Small intestine (tissue), 7 donors: ENCODE data around the gene RNASE1. TPM values are rescaled to one million over a fixed set of nuclear protein-coding genes. Genes with fewer than 3 reads are reported as not detected.

Experiments used
- DNase-seq, 2 donors: peaks; one replicate each; pipeline versions ENCODE4 v3.0.0 to v3.0.0-alpha.2; 2013
- FAIRE-seq: peaks from 2 replicates; lab custom pipeline; 2012; peaks lifted over from hg19 to GRCh38; lab: Jason Lieb, UNC
- H3K27ac ChIP-seq, 3 donors: one replicate each; pipeline ENCODE4 v1.5.1; 2013; ENCODE audit warnings: low read length in 2 of 3, mild to moderate bottlenecking in 2 of 3, control low read depth in 1 of 3, inconsistent platforms in 1 of 3, low read depth in 1 of 3, moderate library complexity in 1 of 3
- H3K27me3 ChIP-seq, 3 donors: one replicate each; pipeline ENCODE4 v1.6.1; 2013; ENCODE audit warnings: low read length in 3 of 3, inconsistent platforms in 1 of 3; ENCODE audit not compliant: control insufficient read depth in 3 of 3, insufficient read depth in 3 of 3
- H3K36me3 ChIP-seq, 3 donors: one replicate each; pipeline ENCODE4 v1.6.1; 2013; ENCODE audit warnings: low read length in 3 of 3, inconsistent platforms in 1 of 3, low read depth in 1 of 3, mild to moderate bottlenecking in 1 of 3, moderate library complexity in 1 of 3; ENCODE audit not compliant: control insufficient read depth in 3 of 3, insufficient read depth in 2 of 3
- H3K4me1 ChIP-seq, 3 donors: one replicate each; pipeline ENCODE4 v1.6.1; 2013; ENCODE audit warnings: low read length in 2 of 3, inconsistent platforms in 1 of 3, low read depth in 1 of 3, mild to moderate bottlenecking in 1 of 3, moderate library complexity in 1 of 3; ENCODE audit not compliant: control insufficient read depth in 3 of 3, insufficient read depth in 2 of 3
- H3K4me3 ChIP-seq, 3 donors: one replicate each; pipeline ENCODE4 v1.5.1; 2013; ENCODE audit warnings: low read length in 3 of 3, control low read depth in 1 of 3, inconsistent platforms in 1 of 3, low read depth in 1 of 3, mild to moderate bottlenecking in 1 of 3, moderate library complexity in 1 of 3
- H3K9me3 ChIP-seq, 2 donors: one replicate each; pipeline ENCODE4 v1.6.1; 2013; ENCODE audit warnings: low read depth in 1 of 2, low read length in 1 of 2; ENCODE audit not compliant: control insufficient read depth in 2 of 2, insufficient read depth in 1 of 2
- WGBS, 3 donors: extraction: QIAGEN DNeasy Blood & Tissue Kit; methylation state at CpG; one replicate each; pipeline ENCODE4 v1.1.7; 2013; 5-methylcytosine and 5-hydroxymethylcytosine counted together
- polyA plus RNA-seq, 4 donors: library from polyadenylated mRNA; stranded (reverse) in 3 of 4; unstranded in 1 of 4; fragments of 200-250 nt in 3 of 4; fragments of 120-200 nt in 1 of 4; gene quantifications; one replicate each; pipeline versions ENCODE4 v1.2.1 to v1.2.3, GENCODE V29; 2013
- donor health status: healthy with polysubstance abuse.
- donor health status: control.
- donor health status: control.
- donor health status: Bipolar disorder and iron deficiency.
- donor health status: healthy.

RNASE1 gene
- polyA plus RNA-seq, 4 donors, result 51.3 to 229 (median 84.7) TPM

DNA sequence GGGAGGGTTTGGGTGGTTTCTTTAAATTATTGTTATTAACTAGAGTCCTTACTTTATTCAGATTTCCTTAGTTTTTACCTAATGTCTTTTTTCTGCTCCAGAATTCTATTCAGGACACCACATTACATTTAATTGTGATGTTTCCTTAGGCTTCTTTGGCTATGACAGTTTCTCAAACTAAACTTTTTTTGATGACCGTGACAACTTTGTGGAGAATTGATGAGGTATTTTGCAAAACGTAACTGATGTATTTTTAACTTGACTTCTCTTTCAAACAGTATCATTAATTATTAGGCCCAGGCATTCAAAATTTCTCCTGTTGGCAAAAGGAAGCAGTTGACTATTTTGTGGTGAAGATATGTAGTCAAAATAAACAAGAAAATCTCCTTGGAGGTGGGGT, 11.0 kb downstream of the RNASE1 start:
- no peaks in the 10 kb centered on the region for H3K4me1 ChIP-seq
- no peak for DNase-seq
- no peak for FAIRE-seq
- no peaks in the 10 kb centered on the region for H3K36me3 ChIP-seq
- no peak overlapping the region for H3K4me3 ChIP-seq
- H3K27me3 ChIP-seq, result no peaks in the 10 kb centered on the region
- 66 to 86% (median 78%) methylated on average over 2 of the region's 2 CpGs for WGBS, 3 donors
- H3K27ac ChIP-seq, result no peak overlapping the region
- no peaks in the 10 kb centered on the region for H3K9me3 ChIP-seq

DNA sequence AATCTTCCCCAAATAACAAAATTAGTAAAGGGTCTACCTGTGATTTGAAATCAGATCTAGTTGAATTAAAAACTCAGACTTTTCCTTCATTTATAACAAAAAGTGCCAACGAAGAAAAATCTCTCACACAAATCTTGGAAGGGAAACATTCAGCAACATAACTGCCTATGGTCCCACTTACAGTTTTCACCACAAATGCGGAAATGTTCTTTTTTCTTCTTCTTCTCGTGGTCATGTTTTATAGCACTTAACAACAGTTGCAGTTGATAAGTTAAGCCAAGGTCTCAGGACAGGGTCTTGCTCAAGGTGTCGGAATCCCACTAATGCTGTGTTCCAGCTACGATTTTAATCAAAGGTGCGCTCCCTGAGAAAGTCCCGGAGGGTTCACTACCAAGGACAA, 11.5 kb downstream of the RNASE1 start:
- Histone ChIP-seq H3K4me3 (no peak overlapping the region), H3K36me3 (no peaks in the 10 kb centered on the region), H3K27me3 (no peaks in the 10 kb centered on the region), H3K4me1 (no peaks in the 10 kb centered on the region), H3K27ac (no peak overlapping the region), H3K9me3 (no peaks in the 10 kb centered on the region)
- FAIRE-seq, result no peak
- DNase-seq, result no peak
- WGBS, 3 donors, result 67 to 74% (median 72%) methylated on average over 7 of the region's 7 CpGs

DNA sequence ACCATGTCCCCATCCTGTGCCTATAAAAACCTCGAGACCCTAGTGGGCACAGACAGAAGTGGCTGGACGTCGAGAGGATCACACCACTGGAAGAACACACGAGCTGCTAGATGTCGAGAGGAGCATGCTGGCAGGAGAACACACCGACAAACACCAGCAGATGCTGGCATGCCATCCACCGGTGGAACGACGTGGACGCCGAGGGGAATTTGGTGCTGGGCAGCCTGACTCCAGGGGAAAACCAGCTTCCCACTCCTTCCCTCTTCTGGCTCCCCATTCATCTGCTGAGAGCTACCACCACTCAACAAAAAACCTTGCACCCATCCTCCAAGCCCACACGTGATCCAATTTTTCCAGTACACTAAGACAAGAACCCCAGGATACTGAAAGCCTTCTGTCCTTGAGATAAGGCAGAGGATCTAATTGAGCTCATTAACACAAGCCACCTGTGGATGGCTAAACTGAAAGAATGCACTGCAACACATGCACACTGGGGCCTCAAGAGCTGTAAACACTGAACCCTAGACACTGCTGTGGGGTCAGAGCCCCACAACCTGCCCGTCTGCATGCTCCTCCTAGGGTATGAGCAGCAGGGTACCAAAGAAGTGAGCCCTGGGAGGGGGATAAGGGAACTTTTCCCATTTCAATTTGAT, 12.1 kb downstream of the RNASE1 start:
- no peaks in the 10 kb centered on the region for H3K36me3 ChIP-seq
- WGBS, 3 donors, result 84 to 88% (median 85%) methylated on average over 13 of the region's 13 CpGs

DNA sequence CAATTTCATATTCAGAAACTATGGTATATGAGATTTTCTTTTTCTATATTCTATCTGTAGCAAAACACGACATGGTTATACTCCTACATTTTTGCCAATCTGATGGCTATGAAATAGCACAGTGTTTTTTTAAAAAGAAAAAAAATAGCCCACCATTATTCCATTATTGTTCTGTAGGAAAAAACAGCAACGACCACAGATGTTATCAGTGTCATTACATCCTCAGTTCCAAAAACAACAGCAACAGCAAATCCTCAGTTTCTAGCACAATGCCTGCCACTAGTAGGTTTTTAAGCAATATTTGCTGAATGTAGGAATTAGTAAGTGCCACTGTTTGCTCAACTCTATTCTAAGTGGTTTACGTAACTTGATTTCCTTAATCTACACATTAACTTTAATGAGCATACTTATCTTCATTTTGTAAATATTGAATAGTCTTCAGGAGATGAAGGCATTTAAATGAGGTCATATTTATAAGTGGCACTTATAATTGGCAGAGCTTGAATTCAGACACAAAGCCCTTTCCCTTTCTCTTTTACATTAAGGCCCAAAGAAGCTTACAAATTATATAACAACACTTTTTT, 13.3 kb downstream of the RNASE1 start:
- no peaks in the 10 kb centered on the region for H3K4me1 ChIP-seq
- no peaks in the 10 kb centered on the region for H3K9me3 ChIP-seq
- no peak for FAIRE-seq
- WGBS, 3 donors, result 36 to 47% (median 36%) methylated on average over 3 of the region's 3 CpGs
- H3K27me3 ChIP-seq, result no peaks in the 10 kb centered on the region
- H3K4me3 ChIP-seq, result no peak overlapping the region
- peak in 1 of 2 donors; percentile 44 for DNase-seq
- H3K27ac ChIP-seq, result no peak overlapping the region
- H3K36me3 ChIP-seq, result no peaks in the 10 kb centered on the region

More for the DNA sequence above, 12.1 kb downstream of the RNASE1 start:
- Histone ChIP-seq H3K4me1 (no peaks in the 10 kb centered on the region), H3K9me3 (no peaks in the 10 kb centered on the region), H3K4me3 (no peak overlapping the region), H3K27ac (no peak overlapping the region), H3K27me3 (no peaks in the 10 kb centered on the region)
- no peak for DNase-seq
- no peak for FAIRE-seq

DNA sequence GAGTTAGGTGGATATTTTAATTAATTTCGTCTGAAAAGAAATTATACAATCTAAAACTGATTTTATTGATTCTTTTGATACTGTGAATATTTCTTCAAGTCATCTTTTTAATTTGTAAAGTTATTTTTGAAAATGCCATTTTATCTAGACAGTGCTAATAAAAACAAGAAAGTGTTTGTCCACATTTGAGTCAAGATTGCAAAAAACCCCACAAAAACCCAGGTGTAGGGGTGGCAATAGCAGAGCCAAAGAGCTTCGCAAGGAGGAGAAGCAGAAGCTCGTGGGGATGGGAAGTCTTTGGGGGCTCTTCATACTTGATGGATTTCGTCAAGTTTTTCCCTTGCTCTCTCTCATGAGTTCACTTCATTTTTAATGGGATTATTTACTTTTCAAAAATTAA, 15.6 kb downstream of the RNASE1 start:
- Histone ChIP-seq H3K36me3 (no peaks in the 10 kb centered on the region), H3K4me3 (no peak overlapping the region), H3K27ac (no peak overlapping the region), H3K9me3 (no peaks in the 10 kb centered on the region), H3K4me1 (peaks cover 0 to under 1% (median 0%) of the 10 kb centered on the region in 3 donors), H3K27me3 (no peaks in the 10 kb centered on the region)
- FAIRE-seq, result no peak
- DNase-seq, result no peak
- WGBS, 3 donors, result 63 to 77% (median 69%) methylated on average over 4 of the region's 4 CpGs

DNA sequence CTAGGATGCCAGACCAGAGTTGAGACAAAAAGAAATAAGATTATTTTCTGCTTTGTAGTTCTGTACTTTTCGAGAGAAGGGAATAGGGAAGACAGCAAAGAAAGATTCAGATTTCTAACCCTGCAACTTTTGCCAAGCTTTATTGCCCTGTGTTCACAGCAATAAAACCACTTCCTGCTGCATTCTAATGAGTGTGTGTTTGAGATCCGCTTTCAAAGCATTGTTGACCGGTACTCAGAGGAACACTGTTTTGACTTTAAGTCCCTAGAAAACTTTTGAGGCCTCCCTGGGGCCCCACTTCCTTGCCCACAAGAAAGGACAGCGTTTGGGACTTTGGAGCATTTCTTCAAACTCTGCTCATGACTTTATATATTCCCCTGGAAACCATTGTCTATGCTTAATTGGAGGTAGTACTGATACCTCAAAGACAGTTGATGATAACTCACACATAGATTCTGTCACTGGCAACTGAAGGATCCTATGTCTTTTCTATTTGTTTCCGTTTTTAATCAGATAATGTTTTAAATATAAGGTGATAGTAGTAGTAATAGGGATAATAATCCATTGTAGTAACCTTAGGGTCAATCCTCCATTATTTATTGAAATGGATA, 20.3 kb downstream of the RNASE1 start:
- H3K9me3 ChIP-seq, result no peaks in the 10 kb centered on the region
- 3 to 4% (median 3%) methylated on average over 5 of the region's 5 CpGs for WGBS, 3 donors
- H3K36me3 ChIP-seq, result no peaks in the 10 kb centered on the region
- peaks cover 0 to 6% (median 4%) of the 10 kb centered on the region in 3 donors for H3K4me1 ChIP-seq
- peak; percentile 71 to 74 for DNase-seq
- no peaks in the 10 kb centered on the region for H3K27me3 ChIP-seq
- peak overlapping the region in 2 of 3 donors; percentile 39 to 62 for H3K27ac ChIP-seq
- no peak for FAIRE-seq
- peak overlapping the region in 1 of 3 donors; percentile 18 for H3K4me3 ChIP-seq

DNA sequence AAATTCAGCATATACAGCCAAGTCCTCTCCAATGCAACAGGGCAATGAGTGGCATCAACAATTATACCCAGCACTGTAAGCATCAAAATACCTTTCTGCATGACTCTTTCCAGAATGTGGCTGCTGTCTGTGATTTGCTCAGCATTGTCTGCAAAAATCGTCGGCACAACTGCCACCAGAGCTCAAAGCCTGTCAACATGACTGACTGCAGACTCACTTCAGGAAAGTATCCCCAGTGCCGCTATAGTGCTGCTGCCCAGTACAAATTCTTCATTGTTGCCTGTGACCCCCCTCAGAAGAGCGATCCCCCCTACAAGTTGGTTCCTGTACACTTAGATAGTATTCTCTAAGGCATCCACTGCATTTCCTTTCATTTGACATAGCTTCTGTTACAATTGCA, 20.8 kb downstream of the RNASE1 start:
- Histone ChIP-seq H3K9me3 (no peaks in the 10 kb centered on the region), H3K27ac (peak overlapping the region in 2 of 3 donors; percentile 39 to 61), H3K4me1 (peaks cover 0 to 6% (median 4%) of the 10 kb centered on the region in 3 donors), H3K4me3 (peak overlapping the region in 1 of 3 donors; percentile 18), H3K36me3 (no peaks in the 10 kb centered on the region), H3K27me3 (no peaks in the 10 kb centered on the region)
- no peak for FAIRE-seq
- no peak for DNase-seq
- 14 to 30% (median 26%) methylated on average over 4 of the region's 4 CpGs for WGBS, 3 donors

DNA sequence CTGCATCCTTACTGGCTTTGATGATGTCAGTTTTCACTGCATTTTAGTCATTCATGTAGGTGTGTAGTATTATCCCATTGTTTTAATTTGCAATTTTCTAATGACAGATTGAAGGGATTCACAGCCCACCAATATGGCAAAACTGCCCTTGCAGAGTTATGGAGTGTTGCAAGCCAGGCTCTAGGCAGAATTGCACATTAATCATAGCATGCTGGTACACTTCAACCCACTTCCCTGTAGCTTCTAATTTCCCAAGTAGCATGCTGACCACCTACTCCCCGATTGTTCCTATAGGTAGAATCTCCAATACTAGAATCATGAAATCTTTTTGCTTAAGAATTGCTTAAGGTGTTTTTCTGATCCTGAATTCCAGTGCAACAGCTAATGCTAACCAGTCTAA, 26.7 kb downstream of the RNASE1 start:
- H3K27me3 ChIP-seq, result no peaks in the 10 kb centered on the region
- no peak overlapping the region for H3K4me3 ChIP-seq
- no peak overlapping the region for H3K27ac ChIP-seq
- H3K36me3 ChIP-seq, result no peaks in the 10 kb centered on the region
- FAIRE-seq (no peak), DNase-seq (no peak)
- H3K4me1 ChIP-seq, result no peaks in the 10 kb centered on the region
- H3K9me3 ChIP-seq, result no peaks in the 10 kb centered on the region
- WGBS, 3 donors, result 81 to 100% (median 87%) methylated on average over 1 of the region's 1 CpG
